ENCODE data around the gene LEFTY2. TPM values are rescaled to one million over a fixed set of nuclear protein-coding genes. Genes with fewer than 3 reads are reported as not detected.

The LEFTY2 gene
- total RNA-seq, 1 experiment from 2014 or later: not detected

DNA sequence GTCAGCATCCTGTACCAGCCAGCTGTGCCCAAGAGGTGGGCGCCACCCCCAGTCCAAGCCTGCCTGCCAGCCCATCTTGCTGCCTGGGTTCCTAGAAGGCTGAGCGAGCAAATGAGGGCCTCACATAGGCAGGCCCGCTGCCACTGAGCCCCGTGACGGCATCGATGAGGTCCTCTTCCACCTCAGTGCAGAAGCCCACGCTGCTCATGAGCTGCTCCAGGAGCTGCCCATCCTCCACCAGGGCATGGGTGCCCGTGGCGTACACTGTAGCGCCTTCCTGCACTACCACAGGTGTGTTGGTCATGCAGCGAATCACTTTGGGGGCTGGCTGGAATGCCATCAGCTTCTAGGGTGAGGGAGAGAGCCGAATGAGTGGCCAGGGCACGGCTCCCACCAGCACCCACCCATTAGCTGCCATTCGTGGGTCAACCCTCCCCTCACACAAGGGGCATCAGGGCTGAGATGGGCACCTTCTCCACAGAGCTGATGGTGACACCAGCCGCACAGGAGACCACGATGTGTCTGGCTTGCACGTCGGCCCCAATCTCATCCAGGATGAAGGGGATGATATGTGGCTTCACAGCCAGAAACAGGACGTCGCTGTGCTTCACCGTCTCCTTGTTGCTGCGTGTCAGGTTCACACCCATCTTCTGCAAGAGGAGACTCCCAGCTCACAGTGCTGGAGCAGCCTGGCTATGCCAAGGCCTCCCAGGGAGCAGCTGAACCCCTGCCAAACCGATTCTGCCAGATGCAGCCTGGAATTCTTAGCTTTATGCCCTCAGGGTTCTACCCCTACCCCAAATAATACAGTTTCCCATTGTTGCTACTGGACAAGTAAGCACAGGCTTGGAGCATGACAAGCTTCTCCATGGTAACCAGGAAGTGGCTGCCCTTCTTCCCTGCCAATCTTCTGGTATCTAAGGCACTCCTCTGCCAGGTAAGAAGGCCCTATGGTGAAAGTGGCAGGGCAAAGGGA lies 19.0 kb downstream of the LEFTY2 start:
- Histone ChIP-seq H3K9me2 (replicated peaks; ENCODE audit: low read length) (no peaks in the 10 kb centered on the region), H3F3A (ENCODE audit: low read length, unreplicated experiment) (no peaks in the 10 kb centered on the region), H3K4me3 (ENCODE audit: low read length) (no peak overlapping the region), H3K9ac (ENCODE audit: low read length) (no peak overlapping the region), H3K4me1 (ENCODE audit: insufficient read depth, low read length) (peaks cover 46% of the 10 kb centered on the region), H3K36me3 (ENCODE audit: low read depth, low read length) (peaks cover 12% of the 10 kb centered on the region; the same call in 1 of the 2 replicates), H3K27ac (ENCODE audit: low read length) (peak overlapping the region; percentile 72), H3K27me3 (ENCODE audit: low read length) (no peaks in the 10 kb centered on the region), H3K9me3 (ENCODE audit: low read length) (no peaks in the 10 kb centered on the region), H4K20me1 (ENCODE audit: low read length) (peaks cover 3% of the 10 kb centered on the region; the same call in 1 of the 2 replicates), H3K4me2 (ENCODE audit: low read length) (peak overlapping the region; percentile 85), H2AFZ (ENCODE audit: low read length) (no peak overlapping the region), H3K79me2 (ENCODE audit: low read length) (peaks cover 28% of the 10 kb centered on the region)
- POLR2A ChIA-PET (ENCODE audit: unreplicated experiment): interaction anchor here (0.6 to 0.9 kb wide), 2 partner anchors 41 to 50 kb away, joined by 3 to 10 read pairs; no protein-coding TSS in a partner anchor
- CTCF ChIA-PET: interaction anchor here (0.6 kb wide), 1 partner anchor 202 kb away, joined by 4 read pairs; no protein-coding TSS in a partner anchor
- DNase-seq (peak; percentile 91), ATAC-seq (peak; percentile 30)
- intact Hi-C loops (cut with micrococcal nuclease): loop anchor here (2.0 kb wide), 1 partner anchor 39 kb away; the partner anchor contains the start of gene TMEM63A
- no TSS peak for BruUV-seq (replicated peaks)
- TF ChIP-seq EZH2 (IDR thresholded peaks at IDR 0.05; ENCODE audit: low read length, unreplicated experiment) (no peak), EZH2phosphoT487 (IDR thresholded peaks at IDR 0.05; ENCODE audit: borderline replicate concordance, low read length) (no peak)
- TF ChIP-seq, protein P1, sequence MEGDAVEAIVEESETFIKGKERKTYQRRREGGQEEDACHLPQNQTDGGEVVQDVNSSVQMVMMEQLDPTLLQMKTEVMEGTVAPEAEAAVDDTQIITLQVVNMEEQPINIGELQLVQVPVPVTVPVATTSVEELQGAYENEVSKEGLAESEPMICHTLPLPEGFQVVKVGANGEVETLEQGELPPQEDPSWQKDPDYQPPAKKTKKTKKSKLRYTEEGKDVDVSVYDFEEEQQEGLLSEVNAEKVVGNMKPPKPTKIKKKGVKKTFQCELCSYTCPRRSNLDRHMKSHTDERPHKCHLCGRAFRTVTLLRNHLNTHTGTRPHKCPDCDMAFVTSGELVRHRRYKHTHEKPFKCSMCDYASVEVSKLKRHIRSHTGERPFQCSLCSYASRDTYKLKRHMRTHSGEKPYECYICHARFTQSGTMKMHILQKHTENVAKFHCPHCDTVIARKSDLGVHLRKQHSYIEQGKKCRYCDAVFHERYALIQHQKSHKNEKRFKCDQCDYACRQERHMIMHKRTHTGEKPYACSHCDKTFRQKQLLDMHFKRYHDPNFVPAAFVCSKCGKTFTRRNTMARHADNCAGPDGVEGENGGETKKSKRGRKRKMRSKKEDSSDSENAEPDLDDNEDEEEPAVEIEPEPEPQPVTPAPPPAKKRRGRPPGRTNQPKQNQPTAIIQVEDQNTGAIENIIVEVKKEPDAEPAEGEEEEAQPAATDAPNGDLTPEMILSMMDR (conservative IDR thresholded peaks at IDR 0.05; ENCODE audit: low read depth, low read length): no peak

DNA sequence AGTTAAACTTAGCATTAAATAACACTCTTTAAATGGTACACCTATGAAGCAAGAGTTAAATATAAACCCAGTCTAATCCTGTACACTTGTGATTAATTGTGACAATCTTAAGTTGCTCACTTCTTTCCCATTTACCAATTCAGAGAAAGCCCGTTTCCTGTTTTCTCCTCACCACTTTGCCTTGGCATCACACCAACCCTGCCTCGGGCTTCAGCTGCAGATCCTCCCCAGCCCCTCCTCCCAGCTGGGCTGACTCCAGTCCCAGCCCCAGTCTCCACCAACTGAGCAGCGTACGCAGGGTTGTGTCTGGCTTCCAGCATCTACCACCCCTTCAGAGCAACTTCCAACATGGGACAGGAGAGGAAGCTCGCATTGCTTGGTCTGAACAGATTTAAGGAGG lies 21.1 kb downstream of the LEFTY2 start:
- Histone ChIP-seq H3K4me1 (ENCODE audit: insufficient read depth, low read length) (peaks cover 46% of the 10 kb centered on the region), H3K9me3 (ENCODE audit: low read length) (no peaks in the 10 kb centered on the region), H3K36me3 (ENCODE audit: low read depth, low read length) (peaks cover 16% of the 10 kb centered on the region; the same call in 1 of the 2 replicates), H3K9me2 (replicated peaks; ENCODE audit: low read length) (no peaks in the 10 kb centered on the region), H3K4me2 (ENCODE audit: low read length) (peak overlapping the region; percentile 54), H3K27ac (ENCODE audit: low read length) (peak overlapping the region; percentile 45), H3K27me3 (ENCODE audit: low read length) (no peaks in the 10 kb centered on the region), H3K79me2 (ENCODE audit: low read length) (peaks cover 28% of the 10 kb centered on the region), H3F3A (ENCODE audit: low read length, unreplicated experiment) (no peaks in the 10 kb centered on the region), H4K20me1 (ENCODE audit: low read length) (peaks cover 3% of the 10 kb centered on the region; the same call in 1 of the 2 replicates), H3K9ac (ENCODE audit: low read length) (no peak overlapping the region), H2AFZ (ENCODE audit: low read length) (no peak overlapping the region), H3K4me3 (ENCODE audit: low read length) (no peak overlapping the region)
- intact Hi-C loops (cut with micrococcal nuclease): loop anchor here (1.0 to 2.0 kb wide), 2 partner anchors 37 to 49 kb away; partner anchors contain the start of gene TMEM63A
- BruUV-seq (replicated peaks): no TSS peak
- ChIA-PET CTCF (no interaction called here), POLR2A (ENCODE audit: unreplicated experiment) (interaction anchor here (0.6 kb wide), 1 partner anchor 11 kb away, joined by 3 read pairs; no protein-coding TSS in a partner anchor)
- ATAC-seq: peak; percentile 33
- TF ChIP-seq EZH2 (IDR thresholded peaks at IDR 0.05; ENCODE audit: low read length, unreplicated experiment) (no peak), EZH2phosphoT487 (IDR thresholded peaks at IDR 0.05; ENCODE audit: borderline replicate concordance, low read length) (no peak)
- TF ChIP-seq, protein P1 (conservative IDR thresholded peaks at IDR 0.05; ENCODE audit: low read depth, low read length): no peak
- DNase-seq: peak; percentile 93

Measured in PC-3 (cell line).